Measurements from ENCODE around the gene GNB1L.

Gene GNB1L

DNA sequence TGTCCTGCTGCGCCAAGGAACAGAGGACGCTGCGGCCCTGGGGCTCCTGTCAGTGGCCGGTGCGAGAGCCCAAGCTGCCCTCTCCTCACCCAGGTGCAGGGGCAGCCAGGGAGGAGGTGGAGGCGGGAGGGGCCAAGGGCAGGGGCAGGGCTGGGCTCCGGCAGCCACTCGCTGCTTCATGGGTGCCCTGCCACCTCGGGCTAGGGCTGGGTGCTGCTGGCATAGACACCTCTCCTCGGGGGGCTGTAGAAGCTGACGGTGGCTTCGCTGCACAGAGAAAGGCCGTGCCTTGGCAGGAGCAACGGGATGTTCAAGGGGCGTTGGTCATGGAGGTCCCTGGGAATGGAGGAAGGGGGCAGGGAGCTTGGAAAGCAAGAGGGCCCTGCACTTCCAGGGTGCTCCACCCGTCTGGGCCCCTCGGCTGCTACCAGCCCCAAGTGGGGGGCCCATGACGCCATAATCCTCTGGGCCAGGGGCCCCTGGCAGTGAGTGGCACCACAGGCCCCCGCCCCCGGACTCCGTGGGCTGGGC, 95.7 kb downstream of the GNB1L start:
- no peak for DNase-seq

DNA sequence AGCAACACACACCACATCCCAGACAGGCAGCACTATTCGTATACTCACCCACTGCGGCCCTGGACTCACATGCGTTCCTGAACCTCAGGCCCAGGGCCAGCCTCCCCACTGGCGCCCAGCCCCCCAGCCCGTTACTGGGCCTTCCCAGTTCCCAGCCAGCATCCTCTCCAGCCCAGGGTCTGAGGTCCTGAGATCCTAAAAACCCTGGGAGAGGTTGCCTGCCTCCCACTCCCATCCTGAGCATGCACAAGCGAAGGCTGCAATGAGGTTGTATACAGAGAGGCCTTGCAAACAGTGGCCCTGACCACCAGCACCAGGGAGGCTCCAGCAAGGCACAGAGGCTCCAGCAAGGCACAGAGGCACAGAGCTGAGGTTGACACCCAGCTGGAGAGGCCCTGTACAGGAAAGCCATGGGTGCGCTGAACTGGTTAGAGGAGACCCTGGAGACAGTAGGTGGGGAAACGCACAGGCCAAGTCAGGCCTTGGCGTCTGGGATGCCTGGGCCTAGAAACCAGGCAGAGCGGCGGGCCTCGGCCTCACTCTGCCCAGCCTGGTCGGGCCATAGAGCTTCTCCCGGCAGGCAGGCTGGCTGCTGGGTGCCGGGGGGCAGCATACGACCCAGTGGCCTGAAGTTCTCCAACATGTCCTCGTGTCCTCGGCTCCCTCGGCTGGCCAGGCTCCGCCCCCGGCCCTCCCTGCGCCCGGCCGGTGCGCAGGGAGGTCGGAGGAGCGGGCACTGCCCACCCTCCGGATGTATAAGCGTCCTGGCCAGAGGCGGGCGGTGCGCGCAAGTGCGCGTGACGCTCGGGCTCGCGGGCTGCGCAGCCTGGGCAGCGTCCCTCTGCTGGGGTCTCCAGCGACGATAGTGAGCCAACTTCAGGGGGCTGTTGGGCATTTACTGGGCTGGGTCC, 96.4 kb downstream of the GNB1L start:
- DNase-seq, result no peak

- no peak for DNase-seq
Measured at GRCh38 chr22:19757140-19757984, 97.3 kb downstream of the GNB1L start.

- no peak for DNase-seq
Measured at GRCh38 chr22:19756288-19757128, 98.2 kb downstream of the GNB1L start.

DNA sequence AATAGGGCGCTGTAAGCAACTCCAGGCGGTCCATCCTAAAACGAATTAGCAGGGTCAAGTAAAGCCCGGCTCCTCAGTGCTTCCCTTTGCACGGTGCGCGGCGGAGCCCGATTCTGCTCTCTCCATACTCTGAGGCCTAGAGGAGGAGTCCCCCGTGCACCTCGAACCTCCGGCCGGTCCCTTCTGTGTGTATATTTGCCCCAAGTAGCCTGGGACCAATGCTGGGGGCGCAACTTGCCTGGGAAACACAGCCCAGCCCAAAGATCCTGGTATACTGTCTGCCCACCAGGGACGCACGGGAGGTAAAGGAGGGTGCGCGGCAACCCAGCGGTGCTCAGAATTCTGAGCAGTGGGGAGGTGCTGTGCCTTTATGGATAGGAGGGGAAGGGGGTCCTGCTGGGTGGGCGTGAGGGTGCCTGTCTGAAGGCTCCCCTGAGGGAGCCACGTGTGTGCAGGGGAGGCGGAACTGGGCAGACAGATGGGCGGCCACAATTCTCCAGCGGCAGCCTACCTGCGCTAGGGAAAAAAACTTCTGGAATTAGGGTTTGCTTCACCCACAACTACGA, 98.9 kb downstream of the GNB1L start:
- DNase-seq, result no peak

GRCh38 chr22:19755145-19755710, 99.4 kb downstream of the GNB1L start:
- no peak for DNase-seq

DNA sequence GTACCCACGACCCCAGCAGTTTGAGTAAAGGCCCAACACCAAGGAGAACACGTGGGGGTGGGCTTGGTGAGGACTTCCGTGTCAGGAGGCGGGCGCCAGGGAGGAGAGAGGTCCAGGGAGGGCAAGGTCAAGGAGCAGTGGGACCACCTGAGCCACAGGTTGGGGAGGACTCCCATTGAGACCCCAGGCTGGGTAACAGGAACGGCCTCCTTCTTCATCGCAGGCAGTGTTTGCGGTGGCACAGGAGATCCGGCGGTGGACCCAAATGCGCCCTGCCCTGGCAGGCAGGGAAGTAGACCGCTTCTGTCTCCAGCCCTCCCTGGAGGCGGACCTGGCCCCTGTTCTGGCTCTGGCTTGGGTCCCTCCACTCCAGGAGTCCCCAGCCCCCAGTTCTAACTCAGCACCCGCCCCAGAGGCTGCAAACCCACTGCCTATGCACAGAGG, 100.0 kb downstream of the GNB1L start:
- DNase-seq, result no peak

DNA sequence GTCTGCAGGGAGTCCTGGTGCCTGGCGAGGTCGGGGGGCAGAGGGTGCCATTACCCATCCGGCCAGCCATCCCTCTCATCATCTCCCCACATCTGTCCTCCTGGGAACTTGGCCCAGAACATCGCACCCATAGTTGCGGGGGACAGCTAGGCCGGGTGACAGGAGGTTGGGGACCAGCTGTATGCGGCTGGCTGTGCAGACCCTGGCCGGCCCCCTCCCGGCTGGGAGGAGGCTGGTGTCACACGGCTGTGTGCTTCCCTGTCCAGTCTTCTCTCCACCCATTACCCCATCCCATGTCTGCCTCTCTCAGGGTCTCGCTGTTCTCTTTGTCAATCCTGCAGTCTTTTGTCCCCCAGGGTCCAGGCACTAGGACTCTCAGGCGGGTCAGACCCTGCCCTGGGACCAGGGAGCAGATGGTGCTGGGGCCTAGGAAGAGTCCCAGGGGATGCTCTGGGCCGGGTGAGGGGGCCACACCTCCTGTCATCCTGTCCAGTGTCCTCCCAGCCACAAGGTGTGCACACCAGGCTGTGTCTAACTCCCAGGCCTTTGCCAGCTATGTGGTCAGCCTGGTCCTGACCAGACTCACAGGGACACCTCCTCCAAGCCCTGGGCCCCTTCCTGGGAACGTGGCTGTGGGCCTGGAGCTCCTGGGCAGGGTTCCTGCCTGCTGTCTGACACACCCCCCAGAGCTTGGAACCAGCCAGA, 100.5 kb downstream of the GNB1L start:
- DNase-seq, result no peak

DNA sequence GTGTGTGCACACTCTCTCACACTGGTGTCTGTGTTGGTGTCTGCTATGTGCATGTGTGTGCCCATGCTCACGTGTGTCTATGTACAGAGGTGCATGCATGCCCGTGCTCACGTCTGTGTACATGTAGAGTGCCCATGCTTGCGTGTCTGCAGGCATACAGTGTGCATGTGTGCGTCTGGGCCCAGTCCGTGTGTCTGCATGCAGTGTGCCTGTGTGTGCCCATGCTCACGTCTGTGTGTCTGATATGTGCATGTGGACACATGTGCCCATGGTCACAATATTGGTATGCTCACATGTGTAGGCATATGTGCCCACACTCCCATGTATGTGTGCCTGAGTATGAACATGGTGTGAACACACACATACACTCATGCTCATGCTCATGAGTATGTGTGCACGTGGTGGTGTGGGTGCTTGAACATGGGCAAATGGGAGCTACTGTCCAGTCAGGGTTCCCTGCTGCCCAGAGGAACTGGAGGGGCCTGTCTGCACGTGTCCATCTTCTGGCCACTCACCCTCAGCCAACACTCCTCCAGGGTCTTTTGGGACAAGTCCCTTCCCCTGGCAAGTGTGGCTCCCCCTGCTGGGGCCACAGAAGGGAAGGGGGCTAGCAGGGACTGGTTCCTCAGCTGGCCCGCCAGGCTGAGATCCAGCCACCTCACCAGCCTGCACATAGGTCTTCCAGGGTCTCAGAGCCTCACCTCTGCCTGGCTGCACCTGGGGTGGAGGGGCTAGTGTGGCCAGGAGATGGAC, 101.4 kb downstream of the GNB1L start:
- DNase-seq, result no peak

DNA sequence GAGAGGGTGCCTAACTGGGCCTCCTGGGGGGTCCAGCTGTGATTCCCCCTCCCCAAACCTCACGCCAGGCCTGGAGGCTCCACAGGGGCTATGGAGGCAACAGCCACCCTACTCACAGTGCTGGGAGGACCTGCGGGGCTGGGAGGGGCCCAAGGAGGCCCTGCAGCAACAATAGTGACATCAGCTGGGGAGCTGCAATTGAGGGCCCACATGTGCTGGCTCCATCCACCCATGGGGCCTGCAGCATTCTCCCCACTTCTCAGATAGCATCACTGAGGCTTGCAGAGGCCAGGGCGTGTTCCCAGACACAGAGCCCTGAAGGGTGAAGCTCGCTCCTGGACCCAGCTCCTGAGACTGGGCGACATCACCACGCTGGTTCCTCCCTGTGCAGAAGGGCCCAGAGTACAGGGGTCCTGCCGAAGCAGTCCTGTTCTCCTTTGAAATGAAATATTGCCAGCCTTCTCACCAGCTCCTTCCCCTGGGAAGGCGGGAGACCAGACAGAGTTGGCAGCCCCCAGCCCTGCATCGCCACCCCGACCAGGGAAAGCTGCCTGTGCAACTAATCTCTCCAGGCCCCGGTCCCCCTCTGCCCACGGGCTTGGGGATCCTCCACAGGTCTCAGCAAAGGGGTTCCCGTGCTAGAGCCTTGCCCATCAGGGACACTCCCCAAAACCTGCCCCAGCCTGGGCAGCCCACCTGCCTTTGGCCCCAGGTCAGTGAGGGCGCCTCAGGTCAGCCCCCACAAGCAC, 103.0 kb downstream of the GNB1L start:
- DNase-seq, result no peak

- no peak for DNase-seq
Measured at GRCh38 chr22:19750507-19751490, 103.9 kb downstream of the GNB1L start.

DNA sequence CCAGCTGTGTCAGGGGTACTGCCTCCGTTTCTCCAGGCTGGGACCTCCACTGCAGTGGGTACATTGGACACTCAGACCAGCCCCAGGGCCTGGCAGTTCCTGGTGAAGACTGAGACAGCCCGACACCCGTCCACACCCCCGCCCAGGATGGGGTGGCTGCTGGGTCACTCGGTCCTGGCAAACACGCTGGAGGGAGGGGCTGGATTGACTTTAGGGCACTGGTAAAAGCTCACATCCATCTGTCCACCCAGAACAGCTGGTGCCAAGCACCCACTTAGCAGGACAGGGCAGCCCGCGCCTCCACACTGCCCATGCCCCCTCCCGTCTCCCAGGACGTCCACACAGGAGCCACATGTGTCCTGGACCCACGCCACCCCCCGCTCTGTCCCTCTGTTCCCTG, 104.8 kb downstream of the GNB1L start:
- DNase-seq, result no peak

DNA sequence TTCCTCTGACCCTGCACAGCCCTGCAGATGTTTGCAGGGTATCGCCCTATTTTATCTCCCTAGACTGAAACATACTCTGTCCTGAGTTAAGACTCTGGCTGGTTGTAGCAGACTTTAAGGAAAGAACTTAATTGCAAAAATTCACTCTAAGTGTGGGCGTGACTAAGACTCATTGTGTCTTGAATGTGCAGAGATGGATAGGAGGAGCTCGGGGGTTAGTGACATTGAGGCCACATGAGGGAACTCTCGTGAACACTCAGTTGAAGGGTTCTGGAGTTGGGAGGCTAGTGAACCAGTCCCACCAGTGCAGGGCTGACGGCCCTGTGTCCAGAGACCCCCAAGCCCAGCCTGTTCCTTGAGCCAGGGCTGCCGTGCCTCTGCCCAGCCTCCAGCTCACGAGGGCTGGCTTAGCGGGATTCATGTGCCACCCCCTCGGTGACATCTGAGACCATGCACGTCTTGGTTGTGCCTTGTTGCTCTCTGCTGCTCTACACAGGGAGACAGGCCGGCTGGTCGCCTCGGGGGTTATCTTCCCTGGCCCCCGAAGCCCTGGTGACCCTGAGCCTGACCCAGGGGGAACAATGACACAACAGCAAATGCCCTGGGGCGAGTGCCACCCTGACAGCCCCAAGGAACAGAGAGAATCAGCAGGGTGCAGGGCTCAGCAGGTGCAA, 105.5 kb downstream of the GNB1L start:
- DNase-seq, result no peak

- DNase-seq, result no peak
Measured at GRCh38 chr22:19748139-19748538, 106.5 kb downstream of the GNB1L start.

GRCh38 chr22:19747551-19747950, 107.1 kb downstream of the GNB1L start:
- no peak for DNase-seq

- DNase-seq, result no peak
Measured at GRCh38 chr22:19746726-19747125, 107.9 kb downstream of the GNB1L start.

DNA sequence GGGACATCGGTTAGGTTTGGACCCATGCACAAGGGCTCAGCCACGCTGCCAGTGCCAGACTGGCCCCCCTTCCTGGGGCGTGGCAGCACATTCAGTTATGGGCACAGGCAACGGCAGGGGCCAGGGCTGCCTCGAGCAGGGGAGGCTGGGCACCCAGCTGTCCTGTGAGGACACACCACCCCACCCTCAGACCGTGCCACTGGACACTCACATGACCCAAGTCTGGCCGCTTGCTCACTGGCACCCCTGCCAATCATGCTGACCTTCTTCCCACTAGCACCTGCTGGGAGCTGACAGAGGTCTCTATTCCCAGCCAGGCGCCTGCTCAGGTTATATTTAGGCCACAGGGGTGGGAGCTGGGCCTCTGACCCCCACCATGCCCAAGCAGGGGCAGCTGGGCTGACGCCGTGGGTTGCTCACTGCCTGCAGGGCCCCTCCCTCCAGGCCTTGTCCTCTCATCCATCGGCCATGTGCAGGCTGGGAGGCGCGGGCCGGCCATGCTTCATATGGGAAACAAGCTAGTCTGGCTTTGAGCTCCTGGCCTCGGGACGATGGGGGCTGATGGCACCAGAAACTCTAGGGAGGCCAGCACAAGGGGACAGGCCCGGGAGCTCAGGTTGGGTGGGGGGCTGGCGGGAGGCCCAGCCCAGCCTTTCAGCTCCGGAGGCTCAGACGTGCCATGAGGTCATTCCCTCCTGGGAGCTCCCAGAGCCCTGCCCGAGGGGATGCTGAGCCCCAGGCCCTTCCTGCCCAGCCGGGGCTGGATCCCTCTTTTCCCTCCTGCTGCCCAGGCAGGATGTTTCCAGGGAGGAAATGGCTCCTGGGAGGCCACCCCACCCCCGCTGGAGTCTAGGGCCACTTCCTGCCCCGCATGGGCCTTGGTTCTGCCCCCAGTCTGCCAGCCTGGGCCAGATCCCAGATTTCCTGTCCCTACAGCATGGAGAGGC, 109.2 kb downstream of the GNB1L start:
- DNase-seq, result no peak
